CD4-positive, alpha-beta T cell treated with Interleukin-15 for 4 hours (primary cell): ENCODE results near the gene NCSTN.
"Not testable (repeated sequence)": the region's sequence is repeated elsewhere in the genome, so short reads cannot be mapped to it uniquely, and the experiment has no call there.

Experiments used
- DNase-seq: peaks from one replicate; pipeline ENCODE4 v3.0.0-alpha.2; 2020; ENCODE audit warnings: low spot score

NCSTN gene

GRCh38 chr1:160371756-160372155 lies 28.6 kb downstream of the NCSTN start:
- DNase-seq = no peak

GRCh38 chr1:160373696-160374095 lies 30.5 kb downstream of the NCSTN start:
- no peak for DNase-seq

DNA sequence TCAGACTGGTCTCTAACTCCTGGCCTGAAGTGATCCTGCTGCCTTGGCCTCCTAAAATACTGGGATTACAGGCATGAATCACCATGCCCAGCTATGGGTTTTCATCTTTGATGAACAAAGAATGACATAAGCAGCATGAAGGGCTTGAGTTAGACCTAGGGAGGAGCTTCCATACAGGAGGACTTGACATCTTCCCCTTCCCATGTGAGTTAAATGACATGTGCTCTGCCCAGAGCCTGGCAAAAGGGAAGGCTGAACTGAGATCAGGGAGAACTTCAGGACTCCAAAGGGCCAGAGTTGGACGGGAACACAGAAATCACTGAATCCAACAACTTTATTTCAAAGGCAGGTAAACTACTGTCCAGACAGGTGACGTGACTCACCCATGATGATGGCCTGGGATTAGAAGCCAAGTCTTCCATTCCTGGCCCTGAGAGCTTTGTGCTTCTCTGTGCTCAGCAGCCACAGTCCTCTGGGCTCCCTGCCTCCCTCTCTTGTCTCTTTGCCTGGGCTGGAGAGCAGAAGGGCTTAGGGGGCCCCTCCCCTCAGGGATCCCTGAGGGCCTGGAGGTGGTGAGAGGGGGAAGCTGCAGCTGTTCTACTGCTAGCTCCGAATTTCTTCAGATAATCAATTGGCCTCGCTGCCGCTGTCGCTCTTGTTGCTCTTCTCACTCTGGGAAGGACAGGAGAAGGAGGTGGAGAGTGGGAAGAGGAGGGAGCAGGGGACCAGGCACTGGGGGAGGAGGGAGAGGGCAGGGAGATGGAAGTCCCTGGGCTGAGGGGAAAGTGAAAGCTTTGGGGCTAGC lies 31.3 kb downstream of the NCSTN start:
- DNase-seq = no peak

DNA sequence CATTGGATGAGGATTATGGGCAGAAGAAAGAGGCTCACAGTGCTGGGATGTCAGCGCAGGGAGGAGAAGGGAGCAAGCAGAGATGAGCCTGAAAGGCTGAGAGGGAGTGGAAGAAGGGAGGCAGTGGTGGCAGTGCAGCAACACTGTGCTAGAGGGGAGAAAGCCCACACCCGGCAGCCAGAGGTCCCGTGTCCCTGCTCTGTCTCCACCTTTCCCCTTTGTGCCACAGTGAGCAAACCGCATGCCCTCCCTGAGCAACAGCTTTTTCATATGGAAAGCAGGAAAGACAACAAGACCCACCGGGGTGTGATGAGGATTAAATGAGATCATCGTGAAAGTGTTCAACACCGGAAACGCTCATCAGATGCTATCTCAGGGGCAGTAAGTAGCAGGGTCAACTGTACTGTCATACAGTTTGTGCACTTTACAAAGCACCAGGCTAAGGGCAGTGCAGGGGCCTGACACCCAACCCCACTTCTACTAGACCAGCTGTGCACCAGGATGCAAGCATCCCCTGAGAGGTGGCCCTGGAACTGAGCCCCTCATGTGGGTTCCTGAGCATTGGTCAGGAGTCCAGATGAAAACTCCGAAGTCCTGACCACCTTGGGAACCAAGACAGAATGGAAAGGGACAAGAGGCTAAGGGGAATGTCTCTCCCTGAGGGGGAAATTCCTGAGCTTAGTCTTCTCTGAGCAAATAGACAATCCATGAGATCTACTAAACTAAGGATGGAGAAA lies 32.8 kb downstream of the NCSTN start:
- DNase-seq = no peak

GRCh38 chr1:160376525-160377131 lies 33.4 kb downstream of the NCSTN start:
- peak; percentile 46 for DNase-seq

- DNase-seq = no peak
Measured at GRCh38 chr1:160377585-160378206, 34.5 kb downstream of the NCSTN start.

GRCh38 chr1:160384812-160385211 lies 41.6 kb downstream of the NCSTN start:
- not testable (repeated sequence) for DNase-seq

DNA sequence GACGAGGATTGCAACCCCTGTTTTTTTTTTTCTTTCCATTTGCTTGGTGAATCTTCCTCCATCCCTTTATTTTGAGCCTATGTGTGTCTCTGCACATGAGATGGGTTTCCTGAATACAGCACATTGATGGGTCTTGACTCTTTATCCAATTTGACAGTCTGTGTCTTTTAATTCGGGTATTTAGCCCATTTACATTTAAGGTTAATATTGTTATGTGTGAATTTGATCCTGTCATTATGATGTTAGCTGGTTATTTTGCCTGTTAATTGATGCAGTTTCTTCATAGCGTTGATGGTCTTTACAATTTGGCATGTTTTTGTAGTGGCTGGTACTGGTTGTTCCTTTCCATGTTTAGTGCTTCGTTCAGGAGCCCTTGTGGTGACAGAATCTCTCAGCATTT lies 45.2 kb downstream of the NCSTN start:
- DNase-seq = not testable (repeated sequence)

DNA sequence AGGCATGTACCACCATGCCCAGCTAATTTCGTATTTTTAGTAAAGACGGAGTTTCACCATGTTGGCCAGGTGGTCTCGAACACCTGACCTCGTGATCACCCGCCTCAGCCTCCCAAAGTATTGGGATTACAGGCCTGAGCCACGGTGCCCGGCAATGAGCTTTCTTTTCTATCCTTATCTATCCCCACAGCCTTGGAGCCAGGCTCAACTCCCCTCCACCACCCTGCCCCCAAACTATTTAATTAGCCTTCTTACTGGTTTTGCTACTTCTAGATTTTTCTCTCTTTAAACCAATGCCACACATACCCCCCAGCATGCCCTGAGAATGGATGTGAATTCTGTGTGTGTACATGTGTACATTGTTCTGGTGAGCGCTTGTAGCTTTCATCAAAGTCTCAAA lies 51.5 kb downstream of the NCSTN start:
- DNase-seq = no peak

- DNase-seq = no peak
Measured at GRCh38 chr1:160397651-160398050, 54.5 kb downstream of the NCSTN start.

- DNase-seq = no peak
Measured at GRCh38 chr1:160398823-160399222, 55.6 kb downstream of the NCSTN start.

- DNase-seq = no peak
Measured at GRCh38 chr1:160399544-160400222, 56.5 kb downstream of the NCSTN start.

DNA sequence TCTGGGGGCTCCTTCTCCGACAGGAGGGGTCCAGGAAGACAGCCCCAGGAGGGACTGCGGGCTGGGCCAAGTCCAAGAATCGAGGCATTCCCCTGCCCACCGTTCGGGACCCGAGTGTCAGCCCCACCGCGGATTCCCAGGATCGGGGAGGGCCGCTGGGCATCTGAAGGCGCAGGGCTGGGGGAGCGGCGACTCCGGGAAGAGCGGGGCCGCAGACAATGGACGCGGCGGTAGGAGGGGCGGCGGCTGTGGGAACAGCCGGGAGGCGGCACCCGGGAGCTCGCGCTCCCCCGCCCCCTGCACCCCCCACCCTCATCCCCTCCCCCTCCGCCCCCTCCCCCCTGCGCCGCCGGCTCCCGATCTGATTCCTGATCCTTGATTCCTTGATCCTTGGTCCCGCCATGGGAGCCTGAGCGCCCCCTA lies 57.1 kb downstream of the NCSTN start, which contains the start of gene VANGL2:
TSS of gene VANGL2 (plus strand) at position 342 of the 423 bp plus-strand sequence. CDS start 15,274 bp downstream, outside the sequence.
- DNase-seq = peak; percentile 10

DNA sequence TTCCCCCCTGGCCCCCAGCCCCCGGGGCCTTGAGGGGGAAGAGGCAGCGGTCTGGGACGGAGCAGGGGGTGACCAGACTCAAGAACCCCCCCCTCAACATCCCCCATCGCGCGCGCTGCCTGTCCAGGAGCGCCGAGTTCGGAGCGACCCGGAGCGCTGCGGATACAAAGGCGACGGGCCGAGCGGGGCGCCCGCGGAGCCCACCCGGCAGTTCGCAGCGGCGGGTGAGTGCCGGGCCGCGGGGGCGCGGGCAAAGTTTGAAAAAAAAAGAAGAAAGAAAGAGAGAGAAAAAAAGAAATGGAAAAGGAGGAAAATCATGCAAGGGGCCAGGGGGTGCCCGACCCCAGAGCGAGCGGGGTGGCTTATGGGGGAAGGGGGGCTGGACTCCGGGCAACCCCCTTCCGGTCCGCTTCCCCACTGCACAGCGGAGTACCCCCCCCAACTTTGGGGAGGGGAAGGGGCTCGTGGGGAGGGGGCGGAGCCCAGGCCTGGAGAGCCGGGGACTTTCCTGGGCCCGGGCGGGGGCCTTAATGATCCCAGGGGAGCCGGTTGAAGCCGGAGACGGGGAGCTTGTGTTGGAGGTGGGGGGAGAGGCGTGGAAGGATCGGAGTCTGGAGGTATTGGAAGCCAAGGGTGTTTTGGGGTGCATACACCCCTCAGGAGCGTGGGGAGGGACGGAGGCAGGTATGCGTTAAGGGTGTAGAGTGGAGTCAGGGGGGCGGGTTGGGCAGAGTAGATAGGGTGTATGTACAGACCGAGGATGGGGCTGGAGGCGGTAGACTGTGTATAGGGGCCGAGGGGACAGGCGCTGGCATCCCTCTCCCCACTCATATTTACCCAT lies 57.7 kb downstream of the NCSTN start:
- DNase-seq = no peak

- DNase-seq = no peak
Measured at GRCh38 chr1:160401487-160401805, 58.3 kb downstream of the NCSTN start.

- DNase-seq = no peak
Measured at GRCh38 chr1:160402001-160402795, 59.0 kb downstream of the NCSTN start.

DNA sequence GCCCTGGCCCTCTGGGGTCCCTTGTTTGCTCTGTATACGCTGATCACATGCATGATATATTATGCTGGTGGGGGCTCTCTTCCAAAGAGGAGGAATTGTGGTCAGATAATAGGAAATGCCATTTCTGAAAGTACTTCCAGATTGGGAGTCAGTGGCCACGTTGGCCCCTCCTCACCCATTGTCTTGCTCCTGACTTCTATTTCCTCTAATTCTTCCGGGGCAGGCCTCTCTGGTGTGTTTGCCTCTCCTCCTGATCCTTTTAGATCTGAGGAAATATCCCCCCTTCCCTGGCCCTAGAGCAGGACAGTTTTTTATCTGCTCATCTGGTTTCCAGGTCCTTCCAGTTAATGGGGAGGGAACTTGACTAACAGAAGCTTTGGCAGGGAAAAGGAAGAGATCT lies 60.1 kb downstream of the NCSTN start:
- no peak for DNase-seq

DNA sequence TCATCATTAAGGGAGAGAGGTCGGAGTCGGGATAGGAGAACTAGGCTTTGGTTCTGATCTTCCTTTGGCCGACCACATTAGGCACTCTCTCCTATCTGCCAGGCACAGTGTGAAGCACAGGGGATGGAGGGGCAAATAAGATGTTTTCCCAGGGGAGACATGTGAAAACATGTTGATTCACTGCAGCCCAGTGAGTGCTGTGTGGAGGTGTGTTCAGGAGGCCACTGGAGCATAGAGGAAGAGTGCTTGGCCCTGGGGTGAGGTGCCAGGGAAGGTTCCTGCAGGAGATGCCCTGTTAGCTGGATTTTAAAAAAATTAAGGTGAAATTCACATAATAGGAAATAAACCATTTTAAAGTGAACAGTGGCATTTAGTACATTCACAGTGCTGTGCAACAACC lies 60.9 kb downstream of the NCSTN start:
- no peak for DNase-seq

DNA sequence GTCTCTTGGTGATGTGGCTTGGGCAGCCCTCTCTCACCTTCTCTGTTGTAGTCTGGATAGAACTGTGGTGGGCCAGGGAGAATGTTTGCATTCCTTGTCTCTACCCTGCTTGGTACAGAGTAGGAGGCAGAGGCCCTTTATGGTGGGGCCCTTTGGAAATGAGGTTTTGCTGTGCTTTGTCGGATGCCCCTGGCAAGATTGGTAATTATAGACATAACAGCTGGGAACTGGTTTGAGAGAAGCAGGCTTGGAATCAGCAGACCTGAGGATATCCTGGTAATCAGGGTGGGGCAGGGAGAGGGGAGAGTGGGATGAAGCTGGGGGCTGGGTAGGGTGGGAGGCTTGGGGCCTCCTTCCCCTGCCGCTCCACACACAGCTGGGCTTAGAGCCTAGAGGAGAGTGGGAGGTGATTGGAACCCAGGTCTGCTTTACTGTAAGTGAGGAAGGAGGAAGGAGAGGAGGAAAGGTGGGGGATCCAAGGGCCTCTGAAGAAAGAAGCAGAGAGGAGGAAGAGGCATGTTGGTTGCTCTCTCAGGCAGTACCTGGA lies 62.2 kb downstream of the NCSTN start:
- DNase-seq = no peak
